Measurements from ENCODE around the gene KL.

KL gene

DNA sequence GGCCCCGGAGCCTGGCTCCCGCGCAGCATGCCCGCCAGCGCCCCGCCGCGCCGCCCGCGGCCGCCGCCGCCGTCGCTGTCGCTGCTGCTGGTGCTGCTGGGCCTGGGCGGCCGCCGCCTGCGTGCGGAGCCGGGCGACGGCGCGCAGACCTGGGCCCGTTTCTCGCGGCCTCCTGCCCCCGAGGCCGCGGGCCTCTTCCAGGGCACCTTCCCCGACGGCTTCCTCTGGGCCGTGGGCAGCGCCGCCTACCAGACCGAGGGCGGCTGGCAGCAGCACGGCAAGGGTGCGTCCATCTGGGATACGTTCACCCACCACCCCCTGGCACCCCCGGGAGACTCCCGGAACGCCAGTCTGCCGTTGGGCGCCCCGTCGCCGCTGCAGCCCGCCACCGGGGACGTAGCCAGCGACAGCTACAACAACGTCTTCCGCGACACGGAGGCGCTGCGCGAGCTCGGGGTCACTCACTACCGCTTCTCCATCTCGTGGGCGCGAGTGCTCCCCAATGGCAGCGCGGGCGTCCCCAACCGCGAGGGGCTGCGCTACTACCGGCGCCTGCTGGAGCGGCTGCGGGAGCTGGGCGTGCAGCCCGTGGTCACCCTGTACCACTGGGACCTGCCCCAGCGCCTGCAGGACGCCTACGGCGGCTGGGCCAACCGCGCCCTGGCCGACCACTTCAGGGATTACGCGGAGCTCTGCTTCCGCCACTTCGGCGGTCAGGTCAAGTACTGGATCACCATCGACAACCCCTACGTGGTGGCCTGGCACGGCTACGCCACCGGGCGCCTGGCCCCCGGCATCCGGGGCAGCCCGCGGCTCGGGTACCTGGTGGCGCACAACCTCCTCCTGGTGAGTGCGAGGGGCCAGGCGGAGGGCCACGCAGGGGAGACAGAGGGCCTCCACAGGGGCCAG lies at the start of gene KL:
TSS of gene KL (plus strand) at position 10 of the 909 bp plus-strand sequence. CDS start at position 28, 18 bp downstream.
- DNase-seq (ENCODE audit: low read depth) = no peak

DNA sequence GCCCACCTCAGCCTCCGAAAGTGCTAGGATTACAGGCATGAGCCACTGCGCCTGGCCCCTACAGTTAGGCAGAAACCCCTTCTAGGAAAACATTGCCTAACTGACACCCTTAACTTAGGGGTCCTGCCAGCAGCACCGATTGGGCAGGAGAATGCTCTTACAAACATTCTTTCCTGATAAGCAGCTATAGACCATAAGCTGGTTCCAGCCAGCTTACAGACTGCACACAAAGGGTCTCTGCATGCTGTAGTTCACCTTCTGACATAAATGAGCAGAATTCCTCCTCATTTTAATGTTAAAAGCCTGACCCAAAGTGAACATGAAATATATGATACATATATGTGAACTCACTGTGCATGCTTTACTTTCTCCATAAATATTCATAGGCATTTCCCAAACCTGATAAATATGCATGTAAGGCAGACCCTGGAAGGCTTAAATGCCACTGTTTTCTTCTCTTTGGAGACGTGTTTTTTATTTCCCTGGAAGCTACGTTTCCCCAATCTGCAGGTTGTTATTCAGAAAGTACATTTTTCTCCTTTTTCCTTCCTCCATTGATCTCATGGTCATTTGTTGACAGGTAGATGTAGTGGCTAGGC lies 48.5 kb upstream of the KL start:
- no peak for DNase-seq (ENCODE audit: low read depth)

DNA sequence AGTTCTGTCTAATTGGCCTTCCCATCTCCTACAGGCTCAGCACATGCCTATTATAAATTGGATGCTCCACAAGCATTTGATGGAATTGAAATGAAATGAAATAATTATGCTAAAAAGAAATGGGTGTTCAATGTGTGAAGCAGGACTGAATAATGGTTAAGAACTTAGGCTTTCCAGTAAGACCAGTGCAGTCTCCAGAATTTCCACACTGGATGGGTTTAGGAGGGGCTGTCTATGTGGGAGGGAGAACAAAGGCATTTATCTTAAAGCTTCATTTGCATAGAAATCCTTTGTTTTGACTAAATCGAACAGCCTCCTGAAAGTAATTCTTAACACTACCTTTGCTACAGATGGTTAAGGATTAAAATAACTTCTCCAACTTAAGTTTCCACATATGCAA lies 47.9 kb upstream of the KL start:
- DNase-seq (ENCODE audit: low read depth) = no peak

DNA sequence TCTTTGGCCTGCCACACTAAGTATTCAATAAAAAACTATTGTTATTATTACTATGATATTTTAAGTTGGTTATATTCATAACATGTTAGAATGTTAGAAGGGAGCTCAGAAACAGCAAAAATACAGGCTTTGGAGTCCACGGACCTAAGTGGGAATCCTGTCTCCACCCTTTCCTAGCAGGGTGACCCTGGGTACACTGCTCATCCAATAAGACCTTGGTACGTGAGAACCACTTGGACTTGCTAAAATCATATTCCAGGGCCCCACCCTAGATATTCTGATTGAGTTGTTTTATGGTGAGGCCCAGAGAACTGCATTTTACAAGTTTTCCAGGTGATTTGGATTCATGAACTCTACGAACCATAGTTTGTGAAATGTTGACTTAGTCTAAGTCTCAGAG lies 47.4 kb upstream of the KL start:
- DNase-seq (ENCODE audit: low read depth) = no peak

DNA sequence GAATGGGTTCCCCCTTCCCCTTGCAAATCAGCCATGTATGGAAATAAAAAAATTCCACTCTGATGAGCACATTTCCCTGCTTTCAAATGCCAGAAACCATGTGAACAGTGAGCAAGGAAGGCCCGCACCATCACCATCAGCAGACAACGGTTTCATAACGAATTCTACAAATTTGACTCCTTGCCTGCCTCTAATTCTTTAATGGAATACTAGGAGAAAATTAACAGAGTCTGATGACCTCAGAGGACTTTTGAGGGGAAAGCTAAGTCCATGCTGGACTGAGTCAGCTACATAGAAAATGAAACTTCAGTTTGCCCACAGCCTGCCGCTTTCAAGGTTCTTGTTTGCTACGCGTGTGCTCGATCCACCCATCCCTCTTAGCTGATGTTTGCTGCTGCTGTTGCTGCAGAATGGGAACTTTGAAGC lies 46.7 kb upstream of the KL start:
- no peak for DNase-seq (ENCODE audit: low read depth)

DNA sequence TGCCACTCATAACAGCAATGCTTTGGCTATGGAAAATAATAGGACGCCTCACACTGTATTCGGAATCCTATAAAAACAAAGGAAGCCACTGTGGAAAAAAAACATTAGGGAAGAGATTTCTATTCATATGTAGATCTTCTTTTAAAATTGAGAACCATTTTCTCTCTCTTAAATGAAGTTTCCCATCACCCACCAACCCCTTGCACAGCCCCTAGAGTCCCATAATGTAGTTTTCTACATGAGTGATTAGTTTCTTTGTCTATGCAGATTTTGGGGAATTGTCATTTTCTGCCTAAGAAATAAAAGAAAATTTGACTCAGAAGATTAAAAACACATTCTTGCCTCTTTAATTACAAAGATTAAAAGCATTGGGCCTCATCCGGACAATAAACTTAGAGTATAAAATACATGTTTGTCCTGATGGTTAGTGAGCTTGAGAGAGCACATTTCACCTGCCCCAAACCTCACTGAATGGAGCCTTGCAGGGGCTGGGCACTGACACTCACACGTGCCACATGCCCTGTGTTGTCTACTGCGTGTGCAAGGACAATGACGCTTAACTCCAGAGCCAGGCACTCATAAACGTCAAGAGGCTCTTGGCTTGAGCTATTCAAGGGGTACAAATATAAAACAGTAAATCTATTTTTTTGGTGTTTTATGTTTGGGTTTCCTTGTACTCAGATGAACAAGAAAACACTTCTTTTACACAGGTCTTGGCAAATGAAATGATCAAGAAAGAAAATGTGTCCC lies 40.0 kb upstream of the KL start:
- DNase-seq (ENCODE audit: low read depth) = no peak

DNA sequence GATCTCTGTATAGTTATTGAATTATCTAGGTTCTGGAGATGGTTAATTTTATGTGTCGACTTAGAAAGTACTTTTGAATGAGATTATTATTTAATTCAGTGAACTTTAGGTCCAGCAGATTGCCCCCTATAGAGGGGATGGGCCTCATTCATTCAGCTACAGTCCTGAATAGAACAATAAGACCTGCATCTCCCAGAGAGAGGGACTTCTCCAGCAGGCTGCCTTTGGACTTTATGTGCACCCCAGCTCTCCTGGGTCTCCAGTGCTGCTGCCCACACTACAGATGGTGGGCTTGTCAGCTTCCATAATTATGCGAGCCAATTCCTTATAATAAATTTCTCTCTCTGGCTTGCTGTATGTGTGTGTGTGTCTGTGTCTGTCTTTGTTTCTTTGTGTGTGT lies 39.3 kb upstream of the KL start:
- no peak for DNase-seq (ENCODE audit: low read depth)

DNA sequence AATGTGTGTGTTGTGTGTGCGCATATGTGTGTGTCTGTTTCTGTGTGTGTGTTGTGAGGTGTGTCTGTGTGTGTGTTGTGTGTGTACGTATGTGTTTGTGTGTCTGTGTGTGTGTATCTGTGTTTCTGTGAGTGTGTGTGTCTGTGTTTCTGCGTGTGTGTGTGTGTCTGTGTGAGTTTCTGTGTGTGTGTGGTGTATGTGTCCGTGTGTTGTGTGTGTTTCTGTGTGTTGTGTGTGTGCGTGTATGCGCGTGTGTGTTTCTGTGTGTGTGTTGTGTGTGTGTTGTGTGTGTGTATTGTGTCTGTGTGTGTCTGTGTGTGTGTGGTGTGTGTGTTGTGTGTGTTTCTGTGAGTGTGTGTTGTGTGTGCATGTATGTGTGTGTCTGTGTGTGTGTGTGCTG lies 38.9 kb upstream of the KL start:
- DNase-seq (ENCODE audit: low read depth) = no peak

DNA sequence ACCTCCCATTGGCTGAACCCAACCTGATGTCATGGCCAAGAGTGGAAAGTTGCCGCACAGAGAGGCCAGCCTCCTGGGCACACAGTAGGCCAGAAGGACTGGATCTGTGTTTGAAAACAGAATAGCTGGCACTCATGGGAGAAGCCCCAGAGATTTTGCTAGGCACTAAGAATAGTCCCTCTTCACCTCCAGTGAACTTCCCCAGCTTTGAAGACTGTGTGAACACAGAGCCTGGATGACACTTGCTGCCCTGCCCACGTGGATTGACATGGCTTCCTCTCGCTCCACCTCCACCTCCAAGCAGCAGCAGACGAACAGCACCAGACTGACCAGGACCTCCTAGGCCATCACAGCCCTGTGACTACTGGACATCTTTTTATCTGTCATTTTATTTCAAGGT lies 37.9 kb upstream of the KL start:
- DNase-seq (ENCODE audit: low read depth) = no peak

DNA sequence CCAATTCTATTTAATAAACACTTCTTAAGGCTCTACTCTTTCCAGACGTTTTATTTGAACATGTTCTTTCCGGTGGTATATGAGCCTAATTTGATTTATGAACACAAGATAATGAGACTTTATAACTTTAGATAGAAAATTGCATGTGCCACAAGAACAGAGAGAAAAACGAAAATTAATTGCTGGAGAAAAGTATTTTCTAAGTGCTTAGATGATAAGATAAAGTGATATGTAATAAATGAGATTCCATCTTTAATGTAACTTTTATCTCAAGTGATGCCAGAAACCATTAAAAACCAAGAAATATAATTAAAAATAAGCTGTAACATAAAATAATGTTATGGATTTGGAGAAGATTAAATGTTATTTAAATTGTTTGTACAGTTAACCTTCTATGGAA lies 33.2 kb upstream of the KL start:
- no peak for DNase-seq (ENCODE audit: low read depth)

DNA sequence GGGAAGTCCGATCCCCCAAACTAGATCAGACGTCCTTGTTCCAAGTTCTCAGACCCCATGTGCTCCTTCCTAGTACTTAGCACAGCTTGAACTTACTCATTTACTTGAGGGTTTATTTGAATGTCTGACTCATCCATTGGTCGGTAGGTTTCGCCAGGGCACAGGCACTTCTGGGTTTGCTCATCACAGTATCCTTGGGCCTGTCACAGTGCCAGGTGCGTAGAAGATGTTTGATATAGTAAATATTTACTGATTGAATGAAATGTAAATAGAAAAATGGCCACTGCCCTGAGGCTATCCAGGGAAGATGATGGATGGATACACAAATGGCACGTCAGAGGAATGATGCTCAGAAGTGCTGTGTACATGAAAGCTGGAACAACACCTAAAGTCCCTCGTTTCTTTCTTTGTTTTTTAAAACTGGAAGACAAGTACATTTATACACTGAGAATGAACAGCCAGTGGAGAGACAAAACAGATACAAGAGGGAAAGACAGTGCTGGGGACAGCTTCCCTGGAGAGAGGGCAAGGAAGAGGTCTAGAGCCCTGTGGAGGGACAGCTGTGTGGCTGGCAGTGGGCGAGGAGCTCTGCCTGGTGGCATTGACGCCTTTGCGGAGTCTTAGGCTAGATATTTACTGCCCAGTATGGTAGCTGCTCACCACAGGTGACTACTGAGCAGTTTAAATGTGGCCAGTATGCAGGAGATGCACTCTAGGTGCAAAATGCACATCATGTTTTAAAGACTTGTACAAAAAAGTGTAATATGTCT lies 31.2 kb upstream of the KL start:
- DNase-seq (ENCODE audit: low read depth) = no peak

DNA sequence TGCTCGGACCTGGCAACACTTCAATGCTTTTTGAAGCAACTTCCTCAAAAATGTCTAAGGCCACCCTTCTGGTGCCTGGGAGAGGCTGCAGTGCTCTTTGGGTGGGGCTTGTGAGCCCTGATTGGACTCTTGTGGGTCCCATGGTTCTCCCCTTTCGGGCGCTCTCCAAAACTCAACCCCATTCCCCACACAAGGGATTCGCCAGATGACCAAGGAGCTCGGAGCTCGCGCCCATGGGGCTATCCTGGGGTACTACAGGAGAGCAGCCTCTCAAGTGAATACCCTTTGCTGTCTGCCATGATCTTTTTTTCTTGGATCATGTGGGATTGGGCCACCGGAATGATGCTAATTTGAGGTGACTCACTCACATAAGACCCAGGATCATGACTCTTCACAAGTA lies 29.7 kb upstream of the KL start:
- DNase-seq (ENCODE audit: low read depth) = no peak

DNA sequence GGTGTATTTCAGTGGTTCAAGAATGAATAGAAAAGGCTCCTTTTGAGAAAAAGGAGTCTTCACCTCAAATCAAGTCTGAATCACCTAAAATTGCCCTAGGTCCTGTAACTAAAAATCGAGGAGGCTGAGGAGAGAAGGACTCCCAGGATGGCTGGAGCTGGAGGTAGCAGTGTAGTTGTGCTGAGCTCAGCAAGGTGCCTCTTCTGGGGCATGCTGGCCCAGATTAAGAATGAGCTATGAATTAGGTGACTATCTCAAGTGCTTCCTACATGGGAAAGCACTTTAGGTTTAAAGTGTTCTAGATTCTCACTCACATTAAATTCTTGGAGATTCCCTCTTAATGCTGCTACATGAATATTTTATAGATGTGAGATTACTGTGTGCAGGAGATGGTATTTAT lies 28.8 kb upstream of the KL start:
- no peak for DNase-seq (ENCODE audit: low read depth)

DNA sequence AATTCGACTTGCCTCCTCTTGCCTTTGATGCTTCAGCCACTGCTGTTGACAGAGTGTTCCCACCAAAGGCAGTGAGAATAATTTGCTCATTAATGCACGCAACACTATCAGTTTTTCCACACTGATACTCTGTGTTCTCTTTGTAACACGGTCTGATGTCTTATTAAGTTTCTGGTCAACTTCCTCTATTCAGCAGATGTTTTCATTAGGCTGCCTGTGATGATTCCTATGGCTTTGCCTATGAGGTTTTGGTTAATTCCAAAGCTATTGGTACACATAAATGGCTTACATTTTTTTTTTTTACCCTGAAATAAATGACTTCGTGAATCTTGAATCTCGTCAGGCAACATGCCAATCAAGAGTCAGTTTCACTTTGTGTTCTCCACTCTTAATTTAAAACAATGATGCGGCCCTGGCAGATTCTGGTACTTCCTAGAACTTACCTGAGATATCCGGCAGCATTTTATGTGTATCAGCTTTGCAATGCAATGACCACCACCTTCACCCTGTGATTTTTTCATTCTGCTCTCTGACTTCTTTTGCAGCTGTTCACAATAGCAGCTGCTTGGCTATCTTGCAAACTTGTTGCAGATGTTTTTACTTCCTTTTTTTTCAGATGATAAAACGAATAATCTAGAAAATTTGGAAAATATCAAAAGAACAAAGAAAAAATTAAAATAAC lies 27.5 kb upstream of the KL start:
- DNase-seq (ENCODE audit: low read depth) = no peak

DNA sequence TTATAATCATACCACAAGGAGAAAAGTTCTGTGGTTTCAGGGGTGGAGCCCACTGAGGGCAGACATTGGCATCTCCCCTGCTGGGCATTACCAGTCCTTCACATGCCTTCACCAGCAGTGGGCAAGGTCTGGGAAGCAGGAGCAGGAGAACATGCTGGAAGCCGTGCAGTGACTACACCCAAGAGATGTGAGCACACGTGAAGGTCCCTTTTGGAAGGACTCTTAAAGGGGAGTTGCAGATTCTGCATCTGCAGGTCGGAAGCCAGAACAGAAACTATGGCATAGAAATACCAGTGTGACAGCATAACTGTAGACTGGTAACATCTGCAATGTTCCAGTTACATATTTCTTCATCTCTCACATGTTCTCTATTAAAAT lies 26.9 kb upstream of the KL start:
- no peak for DNase-seq (ENCODE audit: low read depth)

DNA sequence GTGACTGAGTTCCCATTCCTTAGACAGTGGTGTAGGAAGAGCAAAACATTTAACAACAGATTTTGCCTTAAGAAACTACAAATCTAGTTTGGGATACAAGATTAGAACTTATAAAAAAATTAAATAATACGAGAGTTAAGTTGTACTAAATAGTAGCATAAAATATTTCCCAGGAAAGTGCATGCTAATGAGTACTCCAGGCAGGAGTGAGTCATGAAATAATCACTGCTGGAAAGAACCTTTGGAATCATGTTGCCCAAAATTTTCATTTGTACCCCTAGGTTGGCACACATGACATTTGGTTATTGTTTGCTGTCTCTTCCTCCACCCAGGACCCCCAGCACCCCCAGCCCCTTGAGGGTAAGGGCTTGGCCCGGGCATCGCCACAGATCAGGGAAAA lies 26.3 kb upstream of the KL start:
- no peak for DNase-seq (ENCODE audit: low read depth)

DNA sequence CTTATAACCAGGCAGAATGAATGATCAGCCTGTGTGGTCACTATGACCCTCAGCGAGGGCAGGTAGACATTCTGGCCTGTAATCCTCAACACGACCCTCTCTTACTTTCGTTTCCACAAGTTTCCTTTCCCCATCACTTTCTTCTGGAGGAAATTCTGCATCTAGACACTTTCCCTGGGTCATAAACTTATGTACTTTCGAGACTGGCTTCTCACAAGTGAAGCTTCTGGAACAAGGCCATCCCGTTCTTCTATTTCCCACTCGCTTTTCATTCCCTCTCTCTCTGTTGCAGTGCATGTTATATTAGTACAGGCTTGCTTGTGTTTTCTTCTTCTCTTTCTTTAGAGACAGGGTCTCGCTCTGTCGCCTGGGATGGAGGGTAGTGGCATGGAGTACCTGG lies 23.1 kb upstream of the KL start:
- DNase-seq (ENCODE audit: low read depth) = no peak

DNA sequence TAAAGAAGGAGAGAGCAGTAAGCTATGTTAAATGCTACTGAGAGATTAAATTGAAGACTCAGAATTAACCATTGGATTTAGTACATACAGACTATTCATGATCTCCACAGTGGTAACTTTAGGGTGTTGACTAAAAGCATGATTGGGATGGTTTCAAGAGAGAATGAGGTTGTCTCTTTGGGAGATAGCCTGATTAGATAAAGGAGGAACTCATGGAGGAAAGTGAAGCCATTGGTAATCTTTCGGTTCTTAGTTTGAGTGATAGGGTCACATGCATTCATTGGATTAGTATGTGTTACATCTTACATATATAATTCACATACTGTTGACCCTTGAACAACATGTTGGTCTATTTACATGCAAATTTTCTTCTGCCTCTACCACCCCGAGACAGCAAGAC lies 18.8 kb upstream of the KL start:
- no peak for DNase-seq (ENCODE audit: low read depth)

DNA sequence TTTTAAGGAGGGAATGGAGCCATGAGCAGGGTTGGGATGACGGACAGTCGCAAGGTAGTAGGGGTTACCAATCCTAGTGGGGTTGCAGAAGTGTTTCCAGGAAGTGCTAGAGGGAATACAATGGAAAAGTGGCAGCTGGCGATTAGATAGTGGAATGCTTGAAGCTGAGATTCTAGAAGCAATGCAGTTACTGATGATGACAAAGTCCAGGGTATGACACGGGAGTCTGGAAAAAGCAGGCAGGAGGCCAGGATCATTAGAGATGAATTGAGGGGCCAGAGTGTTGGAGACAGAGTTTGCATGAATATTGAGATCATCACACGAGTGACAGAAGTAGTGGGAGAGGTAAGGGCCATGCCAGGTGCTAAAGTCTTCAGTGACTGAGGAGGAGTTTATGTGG lies 17.3 kb upstream of the KL start:
- DNase-seq (ENCODE audit: low read depth) = no peak

DNA sequence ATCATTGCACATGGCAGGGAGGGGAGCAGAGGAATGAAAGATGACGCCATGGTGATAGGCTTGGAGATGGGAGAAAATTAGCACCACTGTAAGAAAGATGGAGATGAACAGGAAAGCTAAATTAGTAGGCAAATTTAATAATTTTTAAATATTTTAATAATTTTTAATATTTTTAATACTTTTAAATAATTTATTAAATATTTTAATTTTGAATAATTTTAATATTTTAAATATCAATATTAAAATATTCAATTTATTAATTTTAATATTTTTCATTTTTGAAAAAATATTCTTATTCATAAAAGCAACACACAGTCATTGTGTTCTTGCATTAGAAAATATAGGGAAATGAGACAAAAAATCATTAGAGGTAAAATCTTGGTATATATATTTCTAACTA lies 15.9 kb upstream of the KL start:
- DNase-seq (ENCODE audit: low read depth) = no peak

DNA sequence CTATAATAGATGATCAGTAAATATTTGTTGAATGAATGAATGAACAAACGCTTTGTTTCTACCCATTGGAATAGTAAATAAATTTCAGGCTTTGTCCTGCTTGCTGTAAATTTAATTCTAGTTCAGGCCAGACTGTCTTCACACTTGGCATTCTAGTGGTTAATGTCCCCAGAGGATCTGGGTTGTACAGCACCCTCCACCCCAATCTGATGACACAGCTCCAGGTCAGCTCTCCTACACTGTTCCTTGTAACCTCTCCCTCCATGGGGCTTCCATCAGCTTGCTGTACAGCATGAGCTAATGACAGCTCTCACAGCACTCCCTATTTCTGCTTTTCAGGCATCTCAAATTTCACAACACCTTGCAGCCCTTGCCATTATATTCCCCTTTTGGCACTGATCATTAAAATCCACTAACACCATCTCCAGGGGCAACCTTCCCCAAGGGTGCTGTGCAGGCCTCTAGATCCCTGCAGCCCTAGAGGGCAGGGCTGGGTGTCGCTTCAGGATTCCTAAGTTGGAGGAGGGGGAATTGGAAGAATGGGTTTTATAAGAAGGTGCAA lies 12.7 kb upstream of the KL start:
- DNase-seq (ENCODE audit: low read depth) = no peak

All from activated T-helper 9 cell treated with anti-CD3 and anti-CD28 coated beads, Interleukin-2, amount 50 U/mL, for 16 hours (primary cell).